Cardiac muscle cell (in vitro differentiated cells and primary cell): ENCODE results near the gene SP3. TPM values are rescaled to one million over a fixed set of nuclear protein-coding genes. Genes with fewer than 3 reads are reported as not detected.

Experiments used
- DNase-seq, 2 donors: peaks; one replicate each; pipeline versions ENCODE4 v3.0.0 to v3.0.0-alpha.2; 2010 to 2017; ENCODE audit warnings: low read depth in 1 of 2, low spot score in 1 of 2
- H3K27ac ChIP-seq: fragments of 200-600 bp; sonication (generic); 2 replicates; pipeline ENCODE4 v1.5.1; 2016
- H3K27me3 ChIP-seq: fragments of 200-600 bp; sonication (generic); 2 replicates; pipeline ENCODE4 v1.6.0; 2016; ENCODE audit warnings: control low read depth
- H3K36me3 ChIP-seq: fragments of 200-600 bp; sonication (generic); 2 replicates; pipeline ENCODE4 v1.5.1; 2016; ENCODE audit warnings: control low read depth
- H3K4me1 ChIP-seq: fragments of 200-600 bp; sonication (generic); 2 replicates; pipeline ENCODE4 v1.8.1; 2017; ENCODE audit warnings: low read depth, mild to moderate bottlenecking, mixed run types
- H3K4me3 ChIP-seq: fragments of 200-600 bp; sonication (generic); 2 replicates; pipeline ENCODE4 v1.5.1; 2016; ENCODE audit warnings: mild to moderate bottlenecking
- H3K9me3 ChIP-seq: fragments of 200-600 bp; sonication (generic); 2 replicates; pipeline ENCODE4 v1.5.1; 2017; ENCODE audit warnings: low read depth, mild to moderate bottlenecking, control low read depth
- polyA plus RNA-seq: library from polyadenylated mRNA; unstranded; fragments of >200 nt; fragmentation: Nextera tagmentation; extraction: Ambion mirVana; gene quantifications from 2 replicates; pipeline ENCODE4 v1.2.1, GENCODE V29; 2016
- total RNA-seq: library from RNA; depleted of rRNA; stranded (reverse); fragments of >200 nt; gene quantifications from 2 replicates; pipeline ENCODE4 v1.2.3, GENCODE V29; 2016
- TF ChIP-seq, protein P1 (sequence below): IDR thresholded peaks from 2 replicates; pipeline ENCODE4 v1.5.1; 2012; ENCODE audit warnings: low read depth, mild to moderate bottlenecking, low read length

SP3 gene
- total and polyA plus RNA-seq, 2 experiments from 2014 or later, result 36.0 to 164 TPM

- no peak overlapping the region for H3K4me3 ChIP-seq
- H3K27ac ChIP-seq, result no peak overlapping the region
- no peaks in the 10 kb centered on the region for H3K27me3 ChIP-seq
- peaks cover 21% of the 10 kb centered on the region for H3K36me3 ChIP-seq
- TF ChIP-seq, protein P1, sequence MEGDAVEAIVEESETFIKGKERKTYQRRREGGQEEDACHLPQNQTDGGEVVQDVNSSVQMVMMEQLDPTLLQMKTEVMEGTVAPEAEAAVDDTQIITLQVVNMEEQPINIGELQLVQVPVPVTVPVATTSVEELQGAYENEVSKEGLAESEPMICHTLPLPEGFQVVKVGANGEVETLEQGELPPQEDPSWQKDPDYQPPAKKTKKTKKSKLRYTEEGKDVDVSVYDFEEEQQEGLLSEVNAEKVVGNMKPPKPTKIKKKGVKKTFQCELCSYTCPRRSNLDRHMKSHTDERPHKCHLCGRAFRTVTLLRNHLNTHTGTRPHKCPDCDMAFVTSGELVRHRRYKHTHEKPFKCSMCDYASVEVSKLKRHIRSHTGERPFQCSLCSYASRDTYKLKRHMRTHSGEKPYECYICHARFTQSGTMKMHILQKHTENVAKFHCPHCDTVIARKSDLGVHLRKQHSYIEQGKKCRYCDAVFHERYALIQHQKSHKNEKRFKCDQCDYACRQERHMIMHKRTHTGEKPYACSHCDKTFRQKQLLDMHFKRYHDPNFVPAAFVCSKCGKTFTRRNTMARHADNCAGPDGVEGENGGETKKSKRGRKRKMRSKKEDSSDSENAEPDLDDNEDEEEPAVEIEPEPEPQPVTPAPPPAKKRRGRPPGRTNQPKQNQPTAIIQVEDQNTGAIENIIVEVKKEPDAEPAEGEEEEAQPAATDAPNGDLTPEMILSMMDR, result no peak
- peaks cover 24% of the 10 kb centered on the region for H3K4me1 ChIP-seq
- no peak for DNase-seq
- H3K9me3 ChIP-seq, result no peaks in the 10 kb centered on the region
Observed at GRCh38 chr2:173952267-173953046, 12.7 kb downstream of the SP3 start.

GRCh38 chr2:173948842-173949241 lies 16.3 kb downstream of the SP3 start:
- peaks cover under 1% of the 10 kb centered on the region for H3K36me3 ChIP-seq
- TF ChIP-seq, protein P1, result no peak
- DNase-seq, result no peak
- H3K9me3 ChIP-seq, result no peaks in the 10 kb centered on the region
- no peak overlapping the region for H3K27ac ChIP-seq
- H3K4me1 ChIP-seq, result peaks cover 19% of the 10 kb centered on the region
- H3K4me3 ChIP-seq, result no peak overlapping the region
- H3K27me3 ChIP-seq, result no peaks in the 10 kb centered on the region

- no peak overlapping the region for H3K27ac ChIP-seq
- no peaks in the 10 kb centered on the region for H3K36me3 ChIP-seq
- no peaks in the 10 kb centered on the region for H3K27me3 ChIP-seq
- TF ChIP-seq, protein P1, result no peak
- DNase-seq, result no peak
- no peaks in the 10 kb centered on the region for H3K9me3 ChIP-seq
- H3K4me1 ChIP-seq, result peaks cover 19% of the 10 kb centered on the region
- no peak overlapping the region for H3K4me3 ChIP-seq
Observed at GRCh38 chr2:173948198-173948597, 17.0 kb downstream of the SP3 start.

GRCh38 chr2:173947131-173947530 lies 18.0 kb downstream of the SP3 start:
- Histone ChIP-seq H3K9me3 (no peaks in the 10 kb centered on the region), H3K27ac (no peak overlapping the region), H3K4me3 (no peak overlapping the region), H3K36me3 (no peaks in the 10 kb centered on the region), H3K27me3 (no peaks in the 10 kb centered on the region), H3K4me1 (peaks cover 19% of the 10 kb centered on the region)
- DNase-seq, result peak in 1 of 2 donors; percentile 48
- TF ChIP-seq, protein P1, result no peak

DNA sequence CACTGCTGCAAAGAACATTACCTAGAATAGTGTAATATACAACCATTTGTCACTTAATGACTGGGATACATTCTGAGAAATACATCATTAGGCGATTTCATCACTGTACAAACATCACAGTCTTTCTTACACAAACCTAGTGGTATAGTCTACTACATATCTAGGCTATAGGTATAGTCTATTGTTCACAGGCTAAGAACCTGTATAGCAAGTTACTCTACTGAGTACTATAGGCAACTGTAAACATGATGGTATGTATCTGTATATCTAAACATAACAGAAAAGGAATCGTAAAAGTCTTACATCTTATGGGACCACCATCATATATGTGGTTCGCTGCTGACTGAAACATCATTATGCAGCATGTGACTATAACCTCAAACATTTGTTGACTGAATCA lies 21.4 kb downstream of the SP3 start:
- Histone ChIP-seq H3K9me3 (no peaks in the 10 kb centered on the region), H3K4me3 (no peak overlapping the region), H3K27ac (no peak overlapping the region), H3K36me3 (no peaks in the 10 kb centered on the region), H3K27me3 (no peaks in the 10 kb centered on the region), H3K4me1 (no peaks in the 10 kb centered on the region)
- TF ChIP-seq, protein P1, result no peak
- DNase-seq, result no peak
